Activated naive CD4-positive, alpha-beta T cell treated with anti-CD3 and anti-CD28 coated beads, Interleukin-2, amount 50 U/mL, for 24 hours (primary cell): ENCODE data around the gene VEGFC.

Experiments used
- H3K27ac Mint-ChIP-seq: one replicate; pipeline ENCODE4 v1.8.0; 2021; ENCODE audit warnings: mild to moderate bottlenecking, mixed read lengths
- H3K27me3 Mint-ChIP-seq: one replicate; pipeline ENCODE4 v1.8.0; 2021; ENCODE audit warnings: mixed read lengths
- H3K36me3 Mint-ChIP-seq: one replicate; pipeline ENCODE4 v1.8.0; 2021; ENCODE audit warnings: mixed read lengths
- H3K4me1 Mint-ChIP-seq: one replicate; pipeline ENCODE4 v1.8.0; 2021; ENCODE audit warnings: mixed read lengths
- H3K4me3 Mint-ChIP-seq: one replicate; pipeline ENCODE4 v1.8.0; 2021; ENCODE audit warnings: mild to moderate bottlenecking, mixed read lengths
- H3K9me3 Mint-ChIP-seq: one replicate; pipeline ENCODE4 v1.8.0; 2021; ENCODE audit warnings: mixed read lengths

The VEGFC gene

GRCh38 chr4:176755613-176756012 lies 37.1 kb downstream of the VEGFC start:
- no peaks in the 10 kb centered on the region for H3K27me3 Mint-ChIP-seq
- H3K4me3 Mint-ChIP-seq, result no peak overlapping the region
- no peaks in the 10 kb centered on the region for H3K9me3 Mint-ChIP-seq
- H3K27ac Mint-ChIP-seq, result no peak overlapping the region
- no peaks in the 10 kb centered on the region for H3K4me1 Mint-ChIP-seq
- no peaks in the 10 kb centered on the region for H3K36me3 Mint-ChIP-seq

GRCh38 chr4:176755001-176755400 lies 37.7 kb downstream of the VEGFC start:
- no peaks in the 10 kb centered on the region for H3K9me3 Mint-ChIP-seq
- H3K4me1 Mint-ChIP-seq, result no peaks in the 10 kb centered on the region
- H3K27me3 Mint-ChIP-seq, result no peaks in the 10 kb centered on the region
- no peaks in the 10 kb centered on the region for H3K36me3 Mint-ChIP-seq
- no peak overlapping the region for H3K4me3 Mint-ChIP-seq
- H3K27ac Mint-ChIP-seq, result no peak overlapping the region

GRCh38 chr4:176753049-176753448 lies 39.7 kb downstream of the VEGFC start:
- H3K36me3 Mint-ChIP-seq, result no peaks in the 10 kb centered on the region
- no peak overlapping the region for H3K27ac Mint-ChIP-seq
- no peaks in the 10 kb centered on the region for H3K27me3 Mint-ChIP-seq
- H3K4me3 Mint-ChIP-seq, result no peak overlapping the region
- H3K9me3 Mint-ChIP-seq, result no peaks in the 10 kb centered on the region
- no peaks in the 10 kb centered on the region for H3K4me1 Mint-ChIP-seq

- H3K4me1 Mint-ChIP-seq, result no peaks in the 10 kb centered on the region
- H3K36me3 Mint-ChIP-seq, result no peaks in the 10 kb centered on the region
- no peak overlapping the region for H3K27ac Mint-ChIP-seq
- no peaks in the 10 kb centered on the region for H3K27me3 Mint-ChIP-seq
- no peak overlapping the region for H3K4me3 Mint-ChIP-seq
- H3K9me3 Mint-ChIP-seq, result no peaks in the 10 kb centered on the region
Measured at GRCh38 chr4:176752191-176752749, 40.5 kb downstream of the VEGFC start.

GRCh38 chr4:176751061-176751460 lies 41.7 kb downstream of the VEGFC start:
- no peak overlapping the region for H3K4me3 Mint-ChIP-seq

GRCh38 chr4:176746846-176747245 lies 45.9 kb downstream of the VEGFC start:
- Mint-ChIP-seq H3K4me1 (no peaks in the 10 kb centered on the region), H3K9me3 (no peaks in the 10 kb centered on the region)

More at GRCh38 chr4:176751061-176751460, 41.7 kb downstream of the VEGFC start:
- H3K27me3 Mint-ChIP-seq, result no peaks in the 10 kb centered on the region
- H3K4me1 Mint-ChIP-seq, result no peaks in the 10 kb centered on the region
- H3K9me3 Mint-ChIP-seq, result no peaks in the 10 kb centered on the region
- H3K36me3 Mint-ChIP-seq, result no peaks in the 10 kb centered on the region
- no peak overlapping the region for H3K27ac Mint-ChIP-seq

GRCh38 chr4:176745902-176746301 lies 46.8 kb downstream of the VEGFC start:
- Mint-ChIP-seq H3K9me3 (no peaks in the 10 kb centered on the region), H3K27ac (no peak overlapping the region), H3K4me1 (no peaks in the 10 kb centered on the region), H3K4me3 (no peak overlapping the region), H3K36me3 (no peaks in the 10 kb centered on the region), H3K27me3 (no peaks in the 10 kb centered on the region)

More at GRCh38 chr4:176746846-176747245, 45.9 kb downstream of the VEGFC start:
- Mint-ChIP-seq H3K36me3 (no peaks in the 10 kb centered on the region), H3K4me3 (no peak overlapping the region), H3K27ac (no peak overlapping the region), H3K27me3 (no peaks in the 10 kb centered on the region)

- no peaks in the 10 kb centered on the region for H3K9me3 Mint-ChIP-seq
- H3K36me3 Mint-ChIP-seq, result no peaks in the 10 kb centered on the region
- no peaks in the 10 kb centered on the region for H3K4me1 Mint-ChIP-seq
- no peak overlapping the region for H3K4me3 Mint-ChIP-seq
- H3K27ac Mint-ChIP-seq, result no peak overlapping the region
- H3K27me3 Mint-ChIP-seq, result no peaks in the 10 kb centered on the region
Measured at GRCh38 chr4:176744091-176744490, 48.6 kb downstream of the VEGFC start.

- H3K9me3 Mint-ChIP-seq, result no peaks in the 10 kb centered on the region
- no peaks in the 10 kb centered on the region for H3K27me3 Mint-ChIP-seq
- no peak overlapping the region for H3K27ac Mint-ChIP-seq
- no peaks in the 10 kb centered on the region for H3K4me1 Mint-ChIP-seq
- H3K4me3 Mint-ChIP-seq, result no peak overlapping the region
- H3K36me3 Mint-ChIP-seq, result no peaks in the 10 kb centered on the region
Measured at GRCh38 chr4:176742211-176742610, 50.5 kb downstream of the VEGFC start.

GRCh38 chr4:176741253-176741652 lies 51.5 kb downstream of the VEGFC start:
- H3K36me3 Mint-ChIP-seq, result no peaks in the 10 kb centered on the region
- no peak overlapping the region for H3K27ac Mint-ChIP-seq
- no peaks in the 10 kb centered on the region for H3K4me1 Mint-ChIP-seq
- H3K27me3 Mint-ChIP-seq, result no peaks in the 10 kb centered on the region
- H3K4me3 Mint-ChIP-seq, result no peak overlapping the region
- H3K9me3 Mint-ChIP-seq, result no peaks in the 10 kb centered on the region

- Mint-ChIP-seq H3K4me3 (no peak overlapping the region), H3K27me3 (no peaks in the 10 kb centered on the region), H3K36me3 (no peaks in the 10 kb centered on the region), H3K4me1 (no peaks in the 10 kb centered on the region), H3K9me3 (no peaks in the 10 kb centered on the region), H3K27ac (peak overlapping the region; percentile 8)
Measured at GRCh38 chr4:176735300-176735699, 57.4 kb downstream of the VEGFC start.

GRCh38 chr4:176734461-176734860 lies 58.3 kb downstream of the VEGFC start:
- Mint-ChIP-seq H3K27ac (no peak overlapping the region), H3K4me3 (no peak overlapping the region), H3K9me3 (no peaks in the 10 kb centered on the region), H3K4me1 (no peaks in the 10 kb centered on the region), H3K27me3 (no peaks in the 10 kb centered on the region), H3K36me3 (no peaks in the 10 kb centered on the region)

GRCh38 chr4:176729489-176729888 lies 63.2 kb downstream of the VEGFC start:
- Mint-ChIP-seq H3K4me1 (no peaks in the 10 kb centered on the region), H3K27ac (no peak overlapping the region), H3K4me3 (no peak overlapping the region), H3K27me3 (no peaks in the 10 kb centered on the region), H3K36me3 (no peaks in the 10 kb centered on the region), H3K9me3 (no peaks in the 10 kb centered on the region)

- no peaks in the 10 kb centered on the region for H3K4me1 Mint-ChIP-seq
- H3K4me3 Mint-ChIP-seq, result no peak overlapping the region
- H3K27ac Mint-ChIP-seq, result no peak overlapping the region
- H3K9me3 Mint-ChIP-seq, result no peaks in the 10 kb centered on the region
- H3K36me3 Mint-ChIP-seq, result no peaks in the 10 kb centered on the region
- H3K27me3 Mint-ChIP-seq, result no peaks in the 10 kb centered on the region
Measured at GRCh38 chr4:176726803-176727202, 65.9 kb downstream of the VEGFC start.

GRCh38 chr4:176721459-176721858 lies 71.3 kb downstream of the VEGFC start:
- H3K27me3 Mint-ChIP-seq, result no peaks in the 10 kb centered on the region
- H3K36me3 Mint-ChIP-seq, result no peaks in the 10 kb centered on the region
- H3K27ac Mint-ChIP-seq, result no peak overlapping the region
- no peak overlapping the region for H3K4me3 Mint-ChIP-seq
- H3K4me1 Mint-ChIP-seq, result no peaks in the 10 kb centered on the region
- no peaks in the 10 kb centered on the region for H3K9me3 Mint-ChIP-seq

GRCh38 chr4:176718881-176719280 lies 73.8 kb downstream of the VEGFC start:
- Mint-ChIP-seq H3K27me3 (no peaks in the 10 kb centered on the region), H3K4me1 (no peaks in the 10 kb centered on the region), H3K9me3 (no peaks in the 10 kb centered on the region), H3K27ac (no peak overlapping the region), H3K4me3 (no peak overlapping the region), H3K36me3 (no peaks in the 10 kb centered on the region)

GRCh38 chr4:176717237-176717636 lies 75.5 kb downstream of the VEGFC start:
- H3K4me1 Mint-ChIP-seq, result no peaks in the 10 kb centered on the region
- peaks cover 6% of the 10 kb centered on the region for H3K9me3 Mint-ChIP-seq
- H3K4me3 Mint-ChIP-seq, result no peak overlapping the region
- no peaks in the 10 kb centered on the region for H3K27me3 Mint-ChIP-seq
- H3K27ac Mint-ChIP-seq, result no peak overlapping the region
- no peaks in the 10 kb centered on the region for H3K36me3 Mint-ChIP-seq
